Hypothalamus (tissue), 51 donors: Measurements from ENCODE around the gene MTRF1.
"Not testable (repeated sequence)": the region's sequence is repeated elsewhere in the genome, so short reads cannot be mapped to it uniquely, and the experiment has no call there.

ENCODE experiments used
- DNase-seq, 51 donors: peaks; one replicate each; lab custom pipeline; 2025; lab: John Stamatoyannopoulos, UW

MTRF1 gene

DNA sequence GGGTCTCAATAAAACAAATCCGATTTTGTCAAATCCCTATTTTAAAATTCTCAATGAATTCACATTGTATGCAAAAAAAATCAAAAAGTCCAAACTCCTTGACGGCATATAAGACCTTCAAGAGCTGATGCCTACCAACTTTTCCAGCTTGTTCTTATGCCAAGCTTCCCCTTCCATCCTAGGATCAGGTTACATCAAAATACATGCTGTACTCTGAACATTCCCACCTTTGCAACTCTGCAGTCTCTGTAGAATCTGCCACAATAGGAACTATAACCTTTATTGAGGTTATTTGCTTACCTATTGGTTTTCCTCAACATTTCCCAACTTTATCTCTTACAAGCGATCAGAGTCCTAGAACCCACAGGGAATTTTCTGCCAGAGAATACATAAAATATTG lies 76.9 kb downstream of the MTRF1 start:
- no peak for DNase-seq

DNA sequence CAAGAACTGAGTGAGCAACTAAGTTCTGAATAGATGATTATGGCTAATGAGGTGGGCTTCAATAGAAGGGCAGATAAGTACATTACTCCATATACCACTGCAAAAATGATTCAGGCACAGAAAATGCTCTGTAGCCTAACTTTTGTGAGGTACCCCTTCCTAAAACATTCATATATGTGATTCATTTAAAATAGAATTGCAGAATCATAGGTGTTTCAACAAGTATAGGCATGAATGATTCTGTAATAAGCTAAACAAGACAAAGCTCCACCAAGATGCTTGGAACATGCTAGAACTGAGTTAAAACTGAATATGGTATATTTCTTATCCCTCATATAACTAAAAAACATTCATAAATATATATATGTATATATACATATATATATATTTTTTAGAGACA lies 81.1 kb downstream of the MTRF1 start:
- no peak for DNase-seq

DNA sequence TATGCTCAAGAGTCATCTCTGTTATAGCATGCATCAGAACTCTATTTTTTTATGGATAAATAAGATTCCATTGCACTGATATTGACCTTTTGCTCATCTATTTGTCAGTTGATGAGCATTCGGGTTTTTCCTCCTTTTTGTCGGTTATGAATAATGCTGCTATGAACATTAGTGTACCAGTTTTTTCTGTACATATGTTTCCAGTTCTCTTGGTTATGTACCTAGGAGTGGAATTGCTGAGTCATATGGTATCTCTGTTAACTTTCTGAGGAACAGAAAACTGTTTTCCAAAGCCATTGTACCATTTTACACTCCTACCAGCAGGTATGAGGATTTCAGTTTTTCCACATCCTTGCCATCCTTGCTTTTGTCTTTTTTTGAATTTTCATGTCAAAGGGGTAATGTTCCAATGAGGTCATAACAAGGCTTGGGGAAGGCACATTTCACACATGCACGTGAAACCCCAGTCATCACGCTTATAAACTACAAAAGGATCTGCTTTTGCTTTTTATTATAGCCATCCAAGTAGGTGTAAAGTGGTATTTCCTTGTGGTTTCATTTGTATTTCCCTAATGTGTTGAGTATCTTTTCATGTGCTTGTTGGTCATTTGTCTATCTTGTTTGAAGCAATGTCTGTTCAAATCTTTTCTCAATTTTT lies 83.7 kb downstream of the MTRF1 start:
- no peak for DNase-seq

DNA sequence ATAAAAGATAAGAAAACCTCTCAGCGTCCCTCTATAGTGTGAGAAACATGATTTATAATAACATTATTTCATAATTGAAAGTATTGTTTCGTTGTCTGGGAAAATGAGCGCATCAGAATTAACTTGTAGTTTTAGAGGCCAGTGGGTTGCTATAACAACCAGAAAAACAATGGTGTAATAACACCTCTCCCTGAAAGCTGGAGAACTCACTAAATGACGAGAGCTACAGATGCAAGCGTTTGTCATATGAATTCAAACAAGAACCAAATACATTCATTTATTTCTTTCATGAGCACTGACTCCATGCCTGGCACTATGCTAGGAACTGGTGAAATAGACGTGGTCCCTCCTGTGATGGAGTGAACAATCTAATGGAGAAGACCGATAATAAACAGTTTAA lies 85.3 kb downstream of the MTRF1 start:
- DNase-seq: no peak

DNA sequence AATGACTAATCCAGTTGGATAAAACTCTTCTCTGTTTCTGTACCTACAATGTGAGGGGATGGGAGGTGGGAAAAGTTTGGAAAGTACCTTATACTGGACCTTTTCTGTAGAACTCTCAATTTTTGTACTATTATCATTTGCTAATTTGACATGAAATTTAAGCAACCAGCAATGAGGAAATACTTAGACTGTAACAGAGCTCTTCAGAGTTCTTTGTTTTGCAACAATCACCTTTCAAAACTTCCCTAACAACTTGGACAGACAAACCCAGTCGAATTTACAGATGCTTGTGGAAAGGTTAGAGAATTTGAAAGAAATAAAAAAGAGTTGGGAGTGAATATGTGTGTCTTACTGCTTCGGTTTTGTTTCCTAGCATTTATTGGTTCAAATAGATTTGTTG lies 85.8 kb downstream of the MTRF1 start:
- no peak for DNase-seq

DNA sequence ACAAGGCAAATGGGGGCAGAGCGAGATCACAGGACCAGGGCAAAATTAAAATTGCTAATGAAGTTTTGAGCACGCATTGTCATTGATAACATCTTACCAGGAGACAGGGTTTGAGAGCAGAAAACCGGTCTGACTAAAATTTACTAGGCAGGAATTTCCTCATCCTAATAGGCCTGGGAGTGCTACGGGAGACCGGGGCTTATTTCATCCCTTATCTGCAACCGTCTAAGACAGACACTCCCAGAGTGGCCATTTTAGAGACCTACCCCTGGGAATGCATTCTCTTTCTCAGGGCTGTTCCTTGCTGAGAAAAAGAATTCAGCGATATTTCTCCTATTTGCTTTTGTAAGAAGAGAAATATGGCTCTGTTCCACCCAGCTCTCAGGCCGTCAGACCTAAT lies 87.8 kb downstream of the MTRF1 start:
- DNase-seq: not testable (repeated sequence)
